IMR-90 (cell line): ENCODE data around the gene CEP170B.

Source experiments
- FOS ChIP-seq: fragments of 150-350 bp; IDR thresholded peaks from 2 replicates; pipeline ENCODE4 v1.6.1; 2016; ENCODE audit warnings: low read depth, low read length
- RCOR1 ChIP-seq: IDR thresholded peaks from 2 replicates; pipeline ENCODE4 v1.6.1; 2012; ENCODE audit warnings: mild to moderate bottlenecking, low read length, improper control_type of control experiment; ENCODE audit not compliant: insufficient replicate concordance
- USF2 ChIP-seq: fragments of 150-350 bp; IDR thresholded peaks from 2 replicates; pipeline ENCODE4 v1.6.1; 2017; ENCODE audit warnings: mild to moderate bottlenecking, antibody characterized with exemption, low read length, low read depth

- TF ChIP-seq FOS (no peak), USF2 (no peak), RCOR1 (no peak)
Observed at GRCh38 chr14:104824353-104824997, 40.6 kb upstream of the CEP170B start.
